IMR-90 (cell line): Measurements from ENCODE around the gene DZIP1.

Source experiments
- CTCF ChIP-seq: conservative IDR thresholded peaks from 2 replicates; pipeline ENCODE4 v1.5.1; 2012; ENCODE audit warnings: mild to moderate bottlenecking, low read depth, low read length, improper control_type of control experiment
- MAFK ChIP-seq: IDR thresholded peaks from 2 replicates; pipeline ENCODE4 v1.6.1; 2012; ENCODE audit warnings: low read depth, low read length, improper control_type of control experiment
- MAZ ChIP-seq: IDR thresholded peaks from 2 replicates; pipeline ENCODE4 v1.6.1; 2012; ENCODE audit warnings: low read depth, mild to moderate bottlenecking, low read length, improper control_type of control experiment, moderate library complexity, borderline replicate concordance
- MXI1 ChIP-seq: IDR thresholded peaks from 2 replicates; pipeline ENCODE4 v1.6.1; 2012; ENCODE audit warnings: low read depth, mild to moderate bottlenecking, low read length, moderate library complexity, borderline replicate concordance
- POLR2A ChIP-seq: IDR thresholded peaks from 2 replicates; pipeline ENCODE4 v1.6.1; 2012; ENCODE audit warnings: mild to moderate bottlenecking, low read depth, low read length
- RAD21 ChIP-seq: IDR thresholded peaks from 2 replicates; pipeline ENCODE4 v1.6.1; 2012; ENCODE audit warnings: low read length, improper control_type of control experiment
- RCOR1 ChIP-seq: IDR thresholded peaks from 2 replicates; pipeline ENCODE4 v1.6.1; 2012; ENCODE audit warnings: mild to moderate bottlenecking, low read length, improper control_type of control experiment; ENCODE audit not compliant: insufficient replicate concordance
- RFX5 ChIP-seq: IDR thresholded peaks from 2 replicates; pipeline ENCODE4 v1.8.0; 2012; ENCODE audit warnings: low read depth, mild to moderate bottlenecking, low read length, moderate library complexity
- TF ChIP-seq, protein P1 (sequence below): fragments of 150-350 bp; IDR thresholded peaks from 2 replicates; pipeline ENCODE4 v1.6.1; 2017; ENCODE audit warnings: mild to moderate bottlenecking, antibody characterized with exemption, low read length, low read depth
- TF ChIP-seq, protein P2 (sequence below): fragments of 150-350 bp; IDR thresholded peaks from 2 replicates; pipeline ENCODE4 v1.6.1; 2016; ENCODE audit warnings: low read depth, mild to moderate bottlenecking, low read length, moderate library complexity, borderline replicate concordance

GRCh38 chr13:95605448-95606125 is 38.9 kb downstream of the DZIP1 start:
- TF ChIP-seq CTCF = no peak
- TF ChIP-seq POLR2A = no peak
- TF ChIP-seq RCOR1 = no peak
- TF ChIP-seq MXI1 = no peak
- TF ChIP-seq RFX5 = no peak
- TF ChIP-seq RAD21 = no peak
- TF ChIP-seq, protein P1, sequence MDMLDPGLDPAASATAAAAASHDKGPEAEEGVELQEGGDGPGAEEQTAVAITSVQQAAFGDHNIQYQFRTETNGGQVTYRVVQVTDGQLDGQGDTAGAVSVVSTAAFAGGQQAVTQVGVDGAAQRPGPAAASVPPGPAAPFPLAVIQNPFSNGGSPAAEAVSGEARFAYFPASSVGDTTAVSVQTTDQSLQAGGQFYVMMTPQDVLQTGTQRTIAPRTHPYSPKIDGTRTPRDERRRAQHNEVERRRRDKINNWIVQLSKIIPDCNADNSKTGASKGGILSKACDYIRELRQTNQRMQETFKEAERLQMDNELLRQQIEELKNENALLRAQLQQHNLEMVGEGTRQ = no peak
- TF ChIP-seq, protein P2, sequence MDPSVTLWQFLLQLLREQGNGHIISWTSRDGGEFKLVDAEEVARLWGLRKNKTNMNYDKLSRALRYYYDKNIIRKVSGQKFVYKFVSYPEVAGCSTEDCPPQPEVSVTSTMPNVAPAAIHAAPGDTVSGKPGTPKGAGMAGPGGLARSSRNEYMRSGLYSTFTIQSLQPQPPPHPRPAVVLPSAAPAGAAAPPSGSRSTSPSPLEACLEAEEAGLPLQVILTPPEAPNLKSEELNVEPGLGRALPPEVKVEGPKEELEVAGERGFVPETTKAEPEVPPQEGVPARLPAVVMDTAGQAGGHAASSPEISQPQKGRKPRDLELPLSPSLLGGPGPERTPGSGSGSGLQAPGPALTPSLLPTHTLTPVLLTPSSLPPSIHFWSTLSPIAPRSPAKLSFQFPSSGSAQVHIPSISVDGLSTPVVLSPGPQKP = no peak
- no peak for TF ChIP-seq MAZ
- no peak for TF ChIP-seq MAFK
